Left cardiac atrium (tissue), 4 donors: ENCODE measurements around the gene TNIP3. TPM values are rescaled to one million over a fixed set of nuclear protein-coding genes. Genes with fewer than 3 reads are reported as not detected.
A peak's percentile ranks its signal among the peaks of the same experiment; 100 is the strongest.
"Not testable (repeated sequence)": the region's sequence is repeated elsewhere in the genome, so short reads cannot be mapped to it uniquely, and the experiment has no call there.

ENCODE experiments used
- ATAC-seq, 2 donors: fragments of 200-7000 bp; cut with Tn5 transposase; one replicate each; pipeline ENCODE4 v1.9.1; 2020; ENCODE audit warnings: mild to moderate bottlenecking in 2 of 2, moderate library complexity in 2 of 2
- DNase-seq: peaks from one replicate; pipeline ENCODE4 v3.0.0-alpha.2; 2020
- intact Hi-C, 2 donors: fragments of 100-400 bp; cut with DNase I; formaldehyde crosslinking; loops; one replicate each; pipeline versions ENCODE4 v1.14.1 to v1.15.1; 2022 to 2023
- total RNA-seq, 2 donors: library from RNA; stranded (reverse); fragmentation: NEBNext Ultra II Directional; extraction: Animal tissue kit (Norgen Biotek cat#: 25700); gene quantifications; one replicate each; pipeline ENCODE4 v1.2.1, GENCODE V29; 2021
- donor health status: DM: no; HTN: yes; CAD: no.
- donor health status: DM: no; HTN: yes; CAD: no; lungs with severe emphysema.
- donor health status: DM: yes; HTN: yes; CAD: no.
- donor health status: Dilated cardiomyopathy.

TNIP3 gene
- total RNA-seq, 2 donors from 2014 or later = 0.15 TPM; not detected in 1

DNA sequence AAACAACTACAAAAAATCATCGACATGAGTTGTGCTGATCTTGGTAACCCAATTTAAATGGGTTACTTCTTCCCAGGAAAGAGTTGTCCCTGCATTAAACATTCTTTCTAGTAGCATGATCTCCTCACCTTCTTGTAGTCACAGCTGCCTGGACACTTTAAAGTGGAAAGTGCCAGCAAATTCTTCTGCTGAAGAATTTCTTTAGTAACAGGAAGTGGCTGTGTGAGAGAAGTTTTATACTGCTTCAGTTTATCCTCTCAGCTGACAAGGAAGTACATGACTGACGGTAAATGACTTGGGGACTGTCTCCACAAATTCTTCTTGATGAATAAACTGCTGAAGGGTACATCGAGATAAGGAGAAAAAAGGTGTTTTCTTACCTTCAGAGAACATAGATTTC is 18.2 kb upstream of the TNIP3 start:
- intact Hi-C loops = no loop called here
- ATAC-seq = no peak
- no peak for DNase-seq

DNA sequence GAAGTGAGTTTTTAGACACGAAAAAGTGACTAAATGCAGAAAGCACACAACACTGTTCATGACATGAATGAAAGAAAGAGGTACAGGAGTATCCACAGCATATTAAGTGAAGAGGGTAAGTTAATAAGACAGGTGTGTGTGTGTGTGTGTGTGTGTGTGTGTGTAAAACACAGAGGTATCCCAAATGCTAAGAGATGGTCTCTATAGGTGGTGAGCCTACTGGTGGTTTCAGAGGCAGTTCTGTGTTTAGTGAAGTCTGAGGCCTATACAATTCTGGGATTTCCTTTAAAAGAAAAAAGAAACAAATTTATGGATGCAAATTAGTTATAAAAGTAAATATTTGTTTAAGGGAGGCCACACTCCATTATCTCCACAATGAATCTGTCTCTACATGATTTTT is 17.4 kb upstream of the TNIP3 start:
- DNase-seq (no peak), ATAC-seq (no peak)
- intact Hi-C loops = no loop called here

DNA sequence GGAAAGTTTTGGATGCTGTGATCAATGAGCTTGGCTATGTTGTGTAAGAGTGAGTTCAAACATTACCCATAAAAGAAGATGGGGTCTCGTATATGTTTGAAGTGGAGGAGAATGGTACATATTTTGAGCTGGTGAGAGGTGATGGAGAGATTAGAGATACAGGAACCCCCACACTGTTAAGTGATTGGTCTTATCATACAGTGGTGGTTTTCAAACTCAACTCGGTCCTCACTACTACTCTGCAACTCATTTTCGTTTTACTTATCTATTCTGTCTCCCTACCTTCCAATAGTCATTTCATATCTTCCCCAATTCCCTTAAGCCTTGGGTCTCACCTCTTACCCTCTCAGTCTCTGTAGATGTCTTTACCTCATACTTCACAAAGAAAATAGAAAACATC is 16.4 kb upstream of the TNIP3 start:
- ATAC-seq = no peak

DNA sequence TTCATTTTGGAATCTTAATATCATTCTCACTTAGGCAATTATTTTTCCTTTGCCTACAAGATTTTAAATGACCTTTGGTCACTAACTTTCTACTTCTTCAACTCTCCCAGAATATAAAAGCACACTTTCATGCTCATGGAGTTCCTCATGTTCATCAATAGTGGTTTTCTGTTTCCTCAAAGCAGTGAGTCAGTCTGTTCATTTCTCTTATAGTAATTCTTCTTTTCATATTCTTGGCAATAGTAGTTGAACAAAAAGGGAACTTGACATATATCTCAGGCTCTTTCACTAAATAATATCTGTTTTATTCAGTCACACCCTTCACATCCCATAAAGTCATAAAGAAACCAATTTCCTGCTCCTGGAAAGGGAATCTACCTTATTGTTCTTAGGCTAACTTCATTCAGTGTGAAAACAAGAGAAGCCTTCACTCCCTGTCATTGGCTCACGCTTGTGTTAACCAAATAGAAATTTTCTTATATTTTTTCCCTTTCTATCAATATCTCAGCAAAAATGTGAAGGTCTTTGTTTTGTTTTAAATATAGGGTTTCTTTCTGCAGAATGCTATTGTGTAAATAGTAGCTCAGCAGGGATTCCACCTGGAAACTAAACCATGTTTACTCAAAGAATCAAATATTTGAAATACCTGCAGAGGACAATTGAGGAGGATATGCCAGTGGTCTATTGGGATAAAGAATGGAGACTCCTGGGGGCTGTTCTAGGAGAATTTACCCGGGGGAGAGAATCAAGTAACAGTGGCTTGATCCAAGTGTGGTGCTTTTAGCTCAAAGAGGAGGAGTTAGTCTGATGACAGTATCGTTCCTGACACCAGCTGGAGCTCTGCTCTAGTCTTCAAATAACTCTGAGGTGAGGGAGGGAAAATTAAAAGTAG is 13.4 kb upstream of the TNIP3 start:
- ATAC-seq = peak in 1 of 2 donors; percentile 26

More for the DNA sequence above, 16.4 kb upstream of the TNIP3 start:
- intact Hi-C loops = no loop called here
- no peak for DNase-seq

DNA sequence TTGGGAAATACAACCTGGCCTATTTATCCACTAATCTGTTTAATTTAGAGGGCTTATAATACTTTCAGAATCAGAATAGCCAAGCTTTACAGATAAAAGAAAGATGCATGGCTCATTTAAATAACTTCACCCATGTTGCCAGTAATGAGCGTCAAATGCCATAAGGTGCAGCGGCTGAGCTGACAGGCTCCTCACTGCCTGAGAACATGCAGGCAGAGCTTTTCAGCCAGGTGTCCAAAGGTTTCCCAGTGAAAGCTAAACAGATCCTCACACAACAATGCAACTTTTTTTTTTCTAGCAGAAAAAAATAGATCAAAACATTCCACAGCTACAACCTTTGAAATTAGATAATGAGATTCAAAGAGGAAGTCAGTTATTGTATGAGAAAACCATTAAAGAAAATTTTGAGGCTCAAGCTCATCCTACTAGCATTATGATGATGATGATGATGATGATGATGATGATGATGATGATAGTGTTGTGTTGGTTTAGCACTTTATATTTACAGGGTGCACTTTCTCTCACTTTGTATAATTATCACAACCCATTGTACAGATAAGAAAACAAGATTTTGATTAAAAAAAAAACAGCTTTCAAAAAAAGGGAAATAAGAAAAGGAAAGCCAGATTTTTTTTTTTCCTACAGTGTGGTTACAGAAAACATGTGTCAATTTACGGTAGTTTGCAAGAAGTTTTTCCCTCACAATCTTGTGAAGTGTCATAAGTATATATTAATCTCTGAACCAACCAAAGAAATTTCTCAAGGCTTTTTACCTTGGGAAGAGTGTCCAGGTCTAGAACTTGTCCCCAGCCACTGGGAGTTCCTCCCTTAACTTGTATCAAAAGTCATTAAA is 12.2 kb upstream of the TNIP3 start:
- intact Hi-C loops = no loop called here
- DNase-seq (no peak), ATAC-seq (no peak)

More for the DNA sequence above, 13.4 kb upstream of the TNIP3 start:
- DNase-seq = no peak
- intact Hi-C loops = no loop called here

DNA sequence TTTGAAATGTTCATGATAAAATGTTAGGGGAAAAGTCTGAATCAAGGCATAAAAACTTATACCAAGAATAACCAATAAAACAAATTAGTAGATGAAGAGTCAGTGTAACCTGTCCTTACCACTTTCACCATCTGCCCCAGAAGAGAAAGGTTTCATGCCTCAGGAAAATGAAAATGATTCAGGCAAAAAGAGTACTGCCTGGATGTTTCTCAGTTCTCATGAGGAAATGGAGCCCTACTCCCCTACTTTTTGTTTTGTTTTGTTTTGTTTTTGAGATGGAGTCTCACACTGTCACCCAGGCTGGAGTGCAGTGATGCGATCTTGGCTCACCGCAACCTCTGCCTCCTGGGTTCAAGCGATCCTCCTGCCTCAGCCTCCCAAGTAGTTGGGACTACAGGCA is 7.4 kb upstream of the TNIP3 start:
- ATAC-seq = not testable (repeated sequence)

DNA sequence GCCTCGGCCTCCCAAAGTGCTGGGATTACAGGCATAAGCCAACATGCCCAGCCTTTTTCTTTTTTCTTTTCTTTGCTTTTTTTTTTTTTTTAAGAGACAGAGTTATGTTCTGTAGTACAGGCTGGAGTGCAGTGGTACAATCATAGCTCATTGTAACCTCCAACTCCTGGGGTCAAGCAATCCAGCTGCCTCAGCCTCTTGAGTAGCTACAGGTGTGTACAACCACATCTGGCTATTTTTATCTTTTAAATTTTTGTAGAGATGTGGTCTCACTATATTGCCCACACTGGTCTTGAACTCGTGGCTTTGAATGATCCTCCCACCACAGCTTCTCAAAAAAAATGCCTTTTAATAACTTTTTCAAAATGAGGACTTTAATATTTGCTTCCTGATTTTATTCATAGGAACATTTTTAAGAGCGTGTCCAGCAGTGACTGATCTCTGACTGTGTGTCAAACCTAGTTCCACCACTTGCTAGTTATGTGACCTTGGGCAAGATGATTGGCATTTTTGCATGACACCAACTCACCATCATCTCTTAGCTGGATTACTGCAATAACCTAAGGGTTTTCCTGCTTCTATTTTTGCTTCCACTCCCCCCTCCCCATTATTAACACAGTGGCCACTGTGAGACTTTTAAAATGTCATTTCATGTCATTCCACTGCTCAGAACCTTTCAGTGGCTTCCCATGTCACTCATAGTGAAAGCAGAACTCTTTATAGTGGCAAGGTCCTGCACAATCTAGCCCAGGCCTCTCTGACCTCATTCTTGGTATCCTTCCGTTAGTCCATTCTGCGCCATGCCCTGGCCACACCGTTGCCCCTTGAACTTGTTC is 4.5 kb upstream of the TNIP3 start:
- DNase-seq = no peak
- ATAC-seq = peak in 1 of 2 donors; percentile 76

More for the DNA sequence above, 7.4 kb upstream of the TNIP3 start:
- DNase-seq, intact Hi-C loops: not testable (repeated sequence)

DNA sequence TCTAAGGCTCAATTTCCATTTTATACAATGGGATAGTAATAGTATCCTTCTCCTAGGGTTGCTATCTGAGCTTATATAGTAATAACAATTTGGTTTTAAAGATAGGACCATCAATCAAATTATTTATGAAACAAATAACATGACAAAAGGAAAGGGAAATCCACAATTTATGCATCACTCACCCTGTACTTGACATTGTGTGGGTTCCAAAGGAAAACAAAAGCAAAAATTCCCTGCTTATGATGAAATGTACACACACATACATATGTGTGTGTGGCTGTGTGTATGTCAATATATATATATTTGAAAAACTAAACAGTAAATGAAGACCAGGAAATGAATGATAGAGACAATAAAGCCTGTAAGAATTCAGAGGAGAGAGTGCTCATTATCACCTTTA is 2.9 kb upstream of the TNIP3 start:
- intact Hi-C loops = no loop called here
- DNase-seq (no peak), ATAC-seq (no peak)

More for the DNA sequence above, 4.5 kb upstream of the TNIP3 start:
- intact Hi-C loops = no loop called here

DNA sequence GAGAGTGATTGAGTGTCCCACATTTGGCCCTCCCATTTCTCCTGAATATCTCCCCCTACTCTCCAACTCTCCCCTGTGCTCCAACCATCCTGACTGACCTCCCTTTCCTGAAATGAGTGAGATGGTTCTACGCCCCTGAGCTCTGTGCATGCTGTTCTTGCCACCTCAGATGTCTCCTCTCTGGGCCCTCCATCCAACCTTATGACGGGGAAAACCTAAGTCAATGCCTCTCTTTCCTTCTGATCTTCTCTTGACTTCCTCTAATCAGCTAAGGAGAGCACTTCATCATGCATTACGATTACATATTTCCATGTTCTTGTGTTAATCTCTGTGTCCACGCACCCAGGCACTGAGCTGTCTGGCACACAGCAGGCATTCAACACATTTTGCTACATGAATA is 1.1 kb upstream of the TNIP3 start:
- DNase-seq = no peak
- ATAC-seq = no peak
- intact Hi-C loops = no loop called here

DNA sequence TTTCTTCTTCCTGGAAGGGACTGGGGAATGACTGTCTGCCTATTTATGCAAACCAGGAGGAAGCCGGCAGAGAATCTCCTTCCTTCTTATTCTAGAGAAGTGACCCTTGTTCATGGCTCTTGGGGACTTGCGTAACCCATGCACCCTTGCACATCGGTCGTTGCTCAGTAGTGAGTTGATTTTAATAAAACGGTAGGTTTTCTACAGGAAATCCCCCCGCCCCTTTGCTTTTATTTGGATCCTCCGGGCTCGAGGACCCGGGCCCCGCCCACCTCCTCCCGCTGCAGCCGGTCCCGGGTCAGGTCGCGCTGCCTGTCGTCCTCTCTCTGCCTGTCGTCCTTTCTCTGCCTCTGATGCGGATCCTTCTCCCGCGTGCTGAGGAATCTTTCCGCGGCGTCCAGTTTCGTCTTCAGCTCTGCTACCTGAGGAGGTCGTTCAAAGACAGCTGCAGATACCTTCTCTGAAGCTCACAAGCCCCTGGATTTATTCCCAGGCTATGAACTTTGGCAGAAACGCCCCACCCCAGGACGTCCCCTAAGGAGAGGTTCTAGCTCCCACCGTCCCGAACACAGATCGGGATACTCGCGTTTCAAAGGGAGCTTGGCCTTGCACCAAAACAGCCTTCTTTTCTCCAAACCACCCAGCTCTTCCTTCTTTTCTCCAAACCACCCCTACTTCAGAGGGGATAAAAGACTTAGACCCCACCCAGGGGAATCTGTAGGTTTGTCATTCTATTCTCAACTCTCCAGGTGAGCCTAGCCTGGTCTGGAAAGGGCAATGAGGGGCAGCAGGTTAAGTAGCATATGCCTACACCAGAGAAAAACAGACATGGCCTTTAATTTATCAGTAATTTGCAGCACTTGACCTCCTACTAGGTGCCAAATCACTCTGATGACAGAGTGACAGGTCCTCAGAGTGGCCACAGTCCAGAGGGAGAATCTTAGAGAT is 7.0 kb downstream of the TNIP3 start:
- intact Hi-C loops = no loop called here
- peak; percentile 33 for DNase-seq
- peak in 1 of 2 donors; percentile 73 for ATAC-seq

DNA sequence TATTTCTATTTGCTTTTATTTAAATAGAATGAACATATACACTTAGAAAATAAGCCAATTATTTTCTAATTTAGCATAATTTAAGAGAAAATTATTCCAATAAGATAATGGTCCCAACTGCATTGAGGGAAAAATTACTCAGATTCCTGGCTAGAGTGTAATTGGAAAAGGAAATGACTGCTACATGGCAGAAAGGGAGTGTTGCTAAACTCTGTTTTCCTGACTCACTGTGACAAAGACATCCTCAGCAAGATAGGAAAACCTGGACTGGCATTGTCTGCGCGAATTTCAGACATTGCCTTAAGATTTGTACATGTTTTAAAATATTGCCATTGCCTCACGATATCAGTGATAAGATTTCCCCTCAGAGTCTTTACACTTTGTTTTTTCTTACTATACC is 8.2 kb downstream of the TNIP3 start:
- intact Hi-C loops = no loop called here
- ATAC-seq (peak in 1 of 2 donors; percentile 63), DNase-seq (no peak)

DNA sequence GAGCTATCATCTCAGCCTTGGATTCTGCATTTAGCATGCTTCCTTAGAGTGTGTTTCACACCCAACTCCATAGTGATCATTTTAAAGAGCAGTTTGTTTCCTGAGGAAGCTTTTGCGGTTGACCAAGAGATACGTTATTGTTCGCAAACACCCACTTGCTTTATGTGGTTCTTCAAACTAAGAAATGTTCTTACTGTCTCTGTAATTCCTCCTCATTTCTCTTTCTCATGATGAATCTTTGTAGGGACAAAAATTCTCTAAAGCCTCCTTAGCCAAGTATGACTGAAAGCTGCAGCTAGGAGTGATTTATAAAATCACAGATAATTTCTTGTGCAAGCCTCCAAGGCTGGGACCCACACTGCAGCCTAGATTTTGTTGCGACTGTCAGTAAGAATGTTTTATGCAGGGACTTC is 10.0 kb downstream of the TNIP3 start:
- intact Hi-C loops = no loop called here
- DNase-seq (no peak), ATAC-seq (no peak)

DNA sequence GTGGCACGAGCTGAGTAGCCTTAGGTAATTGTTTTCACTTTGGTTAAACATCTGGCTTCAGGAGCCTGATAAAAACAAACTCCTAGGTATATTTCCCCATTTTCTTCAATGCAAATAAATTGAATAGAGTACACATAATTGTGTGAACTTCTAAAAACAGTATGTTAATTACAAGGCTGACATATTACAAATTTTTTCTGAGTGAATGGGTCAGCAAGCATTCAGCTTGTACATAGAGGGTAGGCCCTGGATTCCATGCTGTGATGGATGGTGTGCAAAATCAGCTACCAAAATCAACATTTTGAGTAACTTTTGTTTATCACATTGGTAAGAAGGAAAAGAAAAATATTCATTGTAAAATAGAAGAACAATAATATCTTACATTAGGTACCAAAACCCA is 12.2 kb downstream of the TNIP3 start:
- ATAC-seq = no peak
- DNase-seq = no peak
- intact Hi-C loops = no loop called here

DNA sequence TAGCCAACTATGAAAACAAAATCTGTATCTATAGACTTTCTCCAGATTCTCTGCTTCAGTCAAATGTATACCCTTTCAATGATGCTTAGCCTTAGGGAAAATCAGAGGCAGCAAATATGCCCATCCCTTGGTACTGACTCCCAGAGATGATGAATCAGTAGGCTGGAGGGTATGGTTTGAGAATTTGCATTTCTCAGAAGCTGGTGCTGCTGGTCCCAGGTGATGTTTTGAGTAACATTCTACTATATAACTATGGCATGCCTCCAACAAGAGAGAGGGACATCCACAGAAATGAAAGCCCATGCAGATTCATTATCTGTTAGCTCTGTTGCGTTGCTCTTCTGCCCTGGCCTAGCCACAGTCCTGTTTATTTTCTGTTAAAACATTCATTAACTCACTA is 13.6 kb downstream of the TNIP3 start:
- DNase-seq = no peak
- intact Hi-C loops = no loop called here
- no peak for ATAC-seq

DNA sequence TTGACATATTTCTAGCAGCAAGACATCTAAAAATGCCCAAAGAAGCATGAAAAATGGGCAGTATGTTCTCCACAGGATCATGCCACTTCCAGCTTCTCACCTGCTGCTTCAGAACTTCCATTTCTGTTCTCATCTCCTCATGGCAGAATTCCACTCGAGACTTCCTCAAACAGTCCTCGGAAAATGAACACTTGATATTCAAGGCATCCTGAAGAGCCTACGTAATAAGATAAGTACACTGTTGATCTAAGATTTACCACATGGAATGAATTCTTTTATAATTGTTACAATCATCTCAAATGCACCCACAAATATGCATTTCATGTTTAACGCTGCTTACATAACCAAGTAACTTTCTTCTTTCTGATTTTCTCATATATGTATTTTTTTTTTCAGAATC is 14.1 kb downstream of the TNIP3 start:
- DNase-seq (no peak), ATAC-seq (no peak)
- intact Hi-C loops = no loop called here

DNA sequence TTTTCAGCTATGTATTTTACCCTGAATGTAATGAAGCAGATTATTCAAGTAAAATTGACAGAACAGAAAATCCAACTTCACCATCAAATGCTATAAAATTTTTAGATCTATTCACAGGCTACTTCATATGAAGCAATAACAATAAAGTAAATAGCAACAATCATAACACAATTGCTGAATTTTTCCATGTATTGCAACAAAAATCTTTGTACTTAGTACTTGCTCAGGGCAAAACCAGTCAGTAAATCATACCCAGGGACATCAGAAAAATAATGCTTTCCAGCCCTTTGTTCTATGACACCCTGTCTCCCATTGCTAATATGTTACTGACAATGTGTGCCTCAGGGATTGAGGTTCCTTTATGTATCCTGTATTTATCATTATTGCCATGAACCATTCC is 15.5 kb downstream of the TNIP3 start:
- intact Hi-C loops = no loop called here
- ATAC-seq = no peak

DNA sequence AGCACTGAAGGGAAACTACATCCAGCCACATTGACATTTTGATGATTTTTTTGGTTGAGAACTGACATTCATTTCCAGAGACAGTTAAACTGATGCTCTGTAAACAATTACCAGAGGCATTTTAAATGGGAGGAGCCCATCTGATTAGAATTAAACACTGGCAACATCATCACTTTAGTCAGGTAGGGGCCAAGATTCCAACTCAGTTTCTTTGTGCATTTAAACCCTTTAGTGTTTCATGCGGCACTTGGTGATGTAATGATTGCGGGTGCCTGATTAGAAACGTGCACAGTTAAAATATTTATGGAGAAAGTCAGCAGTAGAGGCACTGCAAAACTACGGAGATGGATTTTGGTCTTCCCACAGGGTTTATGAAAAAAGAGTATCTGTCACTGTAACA is 16.1 kb downstream of the TNIP3 start:
- no peak for ATAC-seq
- intact Hi-C loops = no loop called here
- DNase-seq = no peak

More for the DNA sequence above, 15.5 kb downstream of the TNIP3 start:
- no peak for DNase-seq

DNA sequence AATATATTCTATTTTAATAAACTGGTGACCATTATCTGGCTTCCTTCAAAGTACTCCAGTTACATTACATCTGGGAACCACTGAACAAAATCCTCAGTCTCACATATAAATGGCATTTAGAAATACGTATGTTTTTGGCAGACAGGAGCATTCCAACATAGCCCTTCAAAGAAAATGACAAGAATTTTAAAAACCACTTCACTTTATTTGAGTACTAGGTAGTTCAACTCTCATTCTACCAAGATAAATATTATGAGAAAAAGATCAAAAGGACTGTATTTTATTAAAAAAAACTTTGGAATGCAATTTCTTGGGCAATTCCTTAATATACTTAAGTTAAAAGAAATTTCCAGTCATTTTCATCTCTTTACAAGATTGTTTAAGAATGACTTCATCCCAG is 17.6 kb downstream of the TNIP3 start:
- ATAC-seq (no peak), DNase-seq (no peak)
- intact Hi-C loops = no loop called here
